K562 (cell line): ENCODE data around the gene NTN4. TPM values are rescaled to one million over a fixed set of nuclear protein-coding genes. Genes with fewer than 3 reads are reported as not detected.

ENCODE experiments used
- ATAC-seq: fragments of 200-7000 bp; cut with Tn5 transposase; 3 replicates; pipeline ENCODE4 v1.9.1; 2020; ENCODE audit warnings: moderate library complexity
- BruUV-seq: library from RNA; stranded (reverse); fragments of 400-500 nt; replicated peaks from 2 replicates; lab custom pipeline; 2021; lab: Mats Ljungman, UMichigan
- CTCF ChIA-PET: fragments of 300-600 bp; formaldehyde crosslinking; extraction: SDS; loops from one replicate; lab custom pipeline; 2021; ENCODE audit warnings: low intra/inter-chr PET ratio; lab: Yijun Ruan, JAX
- POLR2A ChIA-PET: fragments of 300-600, 350-650 bp; sonication (Branson Sonifier 250); formaldehyde crosslinking; extraction: SDS; loops from one replicate; lab custom pipeline; 2021; ENCODE audit warnings: antibody characterized with exemption, inconsistent platforms; lab: Yijun Ruan, JAX
- DNase-seq, 4 experiments: peaks; one replicate each; pipeline versions ENCODE4 v3.0.0 to v3.0.0-alpha.2; 2011 to 2018; ENCODE audit warnings: low spot score in 3 of 4, mixed read lengths in 3 of 4; ENCODE audit errors: extremely low read depth in 1 of 4
- FAIRE-seq: peaks from 2 replicates; lab custom pipeline; 2011; peaks lifted over from hg19 to GRCh38; lab: Jason Lieb, UNC
- H2AFZ ChIP-seq: 2 replicates; pipeline ENCODE4 v1.6.0; 2011; ENCODE audit warnings: low read depth, low read length, control low read depth, inconsistent platforms
- H3K27ac ChIP-seq: fragments of 200-600 bp; 3 replicates; pipeline ENCODE4 v1.8.0; 2011; ENCODE audit warnings: low read depth, mild to moderate bottlenecking, control low read depth, inconsistent platforms, low read length, moderate library complexity, mixed read lengths; ENCODE audit errors: extremely low read depth
- H3K27me3 ChIP-seq, 2 experiments: fragments of 300-600 bp in 1 of 2; 2 replicates in 1 of 2; 3 replicates in 1 of 2; pipeline versions ENCODE4 v1.6.0 to v1.8.0; 2011; ENCODE audit warnings: inconsistent platforms in 2 of 2, low read length in 2 of 2, mild to moderate bottlenecking in 1 of 2, mixed read lengths in 1 of 2, moderate library complexity in 1 of 2; ENCODE audit not compliant: control insufficient read depth in 2 of 2, insufficient read depth in 2 of 2
- H3K36me3 ChIP-seq: fragments of 300-600 bp; 3 replicates; pipeline ENCODE4 v1.8.0; 2011; ENCODE audit warnings: mild to moderate bottlenecking, low read length, inconsistent platforms; ENCODE audit not compliant: control insufficient read depth, insufficient read depth
- H3K4me1 ChIP-seq, 2 experiments: fragments of 200-600 bp in 1 of 2; replicated peaks in 1 of 2; 2 replicates in 1 of 2; 3 replicates in 1 of 2; pipeline versions ENCODE4 v1.5.1 to v1.8.0; 2011; ENCODE audit warnings: inconsistent platforms in 2 of 2, low read length in 2 of 2, mild to moderate bottlenecking in 1 of 2, mixed read lengths in 1 of 2, moderate library complexity in 1 of 2; ENCODE audit not compliant: control insufficient read depth in 2 of 2, insufficient read depth in 2 of 2
- H3K4me2 ChIP-seq: 2 replicates; pipeline ENCODE4 v1.6.1; 2011; ENCODE audit warnings: low read length, control low read depth, inconsistent platforms, mixed read lengths; ENCODE audit not compliant: insufficient read depth
- H3K4me3 ChIP-seq: fragments of 200-600 bp; sonication (generic), shearing (Covaris generic); 2 replicates; pipeline ENCODE4 v1.5.1; 2016; ENCODE audit warnings: control low read depth, inconsistent platforms
- H3K79me2 ChIP-seq: fragments of 200-600 bp; 3 replicates; pipeline ENCODE4 v1.8.0; 2011; ENCODE audit warnings: low read length, inconsistent platforms; ENCODE audit not compliant: control insufficient read depth, insufficient read depth
- H3K9ac ChIP-seq, 2 experiments: 2 replicates each; pipeline versions ENCODE4 v1.6.0 to v1.6.1; 2011; ENCODE audit warnings: low read depth in 2 of 2, low read length in 2 of 2, control low read depth in 1 of 2, inconsistent platforms in 1 of 2, mild to moderate bottlenecking in 1 of 2, mixed read lengths in 1 of 2; ENCODE audit not compliant: insufficient read depth in 1 of 2
- H3K9me1 ChIP-seq: one replicate; pipeline ENCODE4 v1.6.0; 2011; ENCODE audit warnings: inconsistent platforms, mild to moderate bottlenecking, low read length, moderate library complexity; ENCODE audit not compliant: control insufficient read depth, insufficient read depth
- H3K9me3 ChIP-seq: replicated peaks from 2 replicates; pipeline ENCODE4 v1.5.1; 2011; ENCODE audit warnings: low read depth, low read length, inconsistent platforms; ENCODE audit not compliant: control insufficient read depth, insufficient read depth
- H4K20me1 ChIP-seq: replicated peaks from 2 replicates; pipeline ENCODE4 v1.6.1; 2011; ENCODE audit warnings: low read length, inconsistent platforms, mixed read lengths; ENCODE audit not compliant: control insufficient read depth, insufficient read depth
- KDM1A ChIP-seq, 2 experiments: fragments of 450-650 bp; IDR thresholded peaks; 2 replicates each; pipeline ENCODE4 v1.6.1; 2016; ENCODE audit warnings: mild to moderate bottlenecking in 2 of 2
- NEUROD1 ChIP-seq: fragments of 150-350 bp; IDR thresholded peaks from 2 replicates; pipeline ENCODE4 v1.6.1; 2014; ENCODE audit warnings: borderline replicate concordance, low read length, low read depth; ENCODE audit not compliant: partially characterized antibody
- PURB ChIP-seq: sonication (generic); formaldehyde crosslinking; IDR thresholded peaks from 2 replicates; pipeline ENCODE4 v1.9.0; 2021; ENCODE audit warnings: low read depth, mild to moderate bottlenecking, missing genetic modification reagents
- TEAD1 ChIP-seq, 2 experiments: fragments of 450-650 bp in 1 of 2; sonication (generic) in 1 of 2; formaldehyde crosslinking; IDR thresholded peaks; 2 replicates each; pipeline versions ENCODE4 v1.4.0 to v1.8.0; 2020 to 2022; ENCODE audit warnings: mild to moderate bottlenecking in 2 of 2, missing genetic modification reagents in 1 of 2
- ZNF184 ChIP-seq: sonication (generic); formaldehyde crosslinking; IDR thresholded peaks from 2 replicates; pipeline ENCODE4 v1.5.0; 2020; ENCODE audit warnings: missing genetic modification reagents
- WGBS: fragments of 100-300 bp; shearing (Covaris generic); methylation state at CpG from one replicate; pipeline ENCODE4 v1.1.6; 2016; ENCODE audit warnings: low coverage, mixed read lengths; ENCODE audit not compliant: insufficient coverage; ENCODE audit errors: missing lambda C conversion rate; 5-methylcytosine and 5-hydroxymethylcytosine counted together
- in situ Hi-C: fragments of 300-500 bp; cut with MboI; formaldehyde crosslinking; loops from 4 replicates; pipeline ENCODE4 v1.15.0; 2018; ENCODE audit warnings: inconsistent platforms, mixed read lengths
- intact Hi-C: fragments of 100-400 bp; cut with micrococcal nuclease; formaldehyde crosslinking; loops from 2 replicates; pipeline ENCODE4 v1.14.2; 2022
- polyA plus RNA-seq, 8 experiments: library from polyadenylated mRNA; depleted of rRNA in 4 of 8; stranded (reverse) in 5 of 8; unstranded in 3 of 8; fragments of >200 nt; fragmentation: Nextera tagmentation in 2 of 8; fragmentation: Illumina TruSeq in 1 of 8; extraction: Ambion mirVana in 2 of 8; extraction: Trizol in 1 of 8; gene quantifications; 2 replicates each; pipeline versions ENCODE4 v1.2.1 to v1.2.3, GENCODE V29; 2011 to 2014; ENCODE audit warnings: inconsistent platforms in 1 of 8, missing spikeins in 1 of 8
- total RNA-seq, 7 experiments: library from RNA; depleted of rRNA in 6 of 7; stranded (reverse); fragments of >200 nt in 6 of 7; fragmentation: Illumina TruSeq in 2 of 7; extraction: Trizol in 2 of 7; gene quantifications; 2 replicates each; pipeline versions ENCODE4 v1.2.1 to v1.2.3, GENCODE V29; 2011 to 2021; ENCODE audit warnings: low replicate concordance in 1 of 7
- TF ChIP-seq, protein P1 (sequence below): fragments of 250-450 bp; sonication (Bioruptor Pico); IDR thresholded peaks from 2 replicates; pipeline ENCODE4 v1.5.1; 2021; ENCODE audit warnings: mild to moderate bottlenecking
- TF ChIP-seq, protein P2 (sequence below): fragments of 450-650 bp; formaldehyde crosslinking; IDR thresholded peaks from 2 replicates; pipeline ENCODE4 v1.4.0; 2020; ENCODE audit warnings: mild to moderate bottlenecking, mixed read lengths

Gene NTN4
- total and polyA plus RNA-seq, 9 of the 15 experiments (the other 6 are each of a cell fraction or from before 2014, with no cell fraction given): 0.13 TPM; not detected in 8

- TF ChIP-seq, protein P1, sequence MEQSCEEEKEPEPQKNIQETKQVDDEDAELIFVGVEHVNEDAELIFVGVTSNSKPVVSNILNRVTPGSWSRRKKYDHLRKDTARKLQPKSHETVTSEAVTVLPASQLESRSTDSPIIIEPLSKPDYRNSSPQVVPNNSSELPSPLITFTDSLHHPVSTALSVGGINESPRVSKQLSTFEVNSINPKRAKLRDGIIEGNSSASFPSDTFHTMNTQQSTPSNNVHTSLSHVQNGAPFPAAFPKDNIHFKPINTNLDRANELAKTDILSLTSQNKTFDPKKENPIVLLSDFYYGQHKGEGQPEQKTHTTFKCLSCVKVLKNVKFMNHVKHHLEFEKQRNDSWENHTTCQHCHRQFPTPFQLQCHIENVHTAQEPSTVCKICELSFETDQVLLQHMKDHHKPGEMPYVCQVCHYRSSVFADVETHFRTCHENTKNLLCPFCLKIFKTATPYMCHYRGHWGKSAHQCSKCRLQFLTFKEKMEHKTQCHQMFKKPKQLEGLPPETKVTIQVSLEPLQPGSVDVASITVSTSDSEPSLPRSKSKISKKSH: no peak
- TF ChIP-seq KDM1A (IDR thresholded peaks at IDR 0.05): peak; percentile 37 to 44; a peak in 3 of 4 replicates
Measured at GRCh38 chr12:95796225-95796981, 5.8 kb upstream of the NTN4 start (continued).

GRCh38 chr12:95790917-95791849 is 619 bp upstream of the NTN4 start:
- BruUV-seq: no TSS peak

More at GRCh38 chr12:95790917-95791849, 619 bp upstream of the NTN4 start:
- H3K9me1 ChIP-seq: no peaks in the 10 kb centered on the region
- POLR2A ChIA-PET: no interaction called here
- FAIRE-seq (peak; percentile 26), DNase-seq (no peak), ATAC-seq (no peak)
- H3K36me3 ChIP-seq: no peaks in the 10 kb centered on the region
- no peaks in the 10 kb centered on the region for H3K79me2 ChIP-seq
- no peaks in the 10 kb centered on the region for H4K20me1 ChIP-seq
- H3K27me3 ChIP-seq: peaks cover 28 to 32% of the 10 kb centered on the region in 2 experiments
- TF ChIP-seq ZNF184 (CRISPR knock-in tag) (no peak), TEAD1 (CRISPR knock-in tag; IDR thresholded peaks at IDR 0.05) (no peak), NEUROD1 (no peak), PURB (no peak)
- TF ChIP-seq, protein P2, sequence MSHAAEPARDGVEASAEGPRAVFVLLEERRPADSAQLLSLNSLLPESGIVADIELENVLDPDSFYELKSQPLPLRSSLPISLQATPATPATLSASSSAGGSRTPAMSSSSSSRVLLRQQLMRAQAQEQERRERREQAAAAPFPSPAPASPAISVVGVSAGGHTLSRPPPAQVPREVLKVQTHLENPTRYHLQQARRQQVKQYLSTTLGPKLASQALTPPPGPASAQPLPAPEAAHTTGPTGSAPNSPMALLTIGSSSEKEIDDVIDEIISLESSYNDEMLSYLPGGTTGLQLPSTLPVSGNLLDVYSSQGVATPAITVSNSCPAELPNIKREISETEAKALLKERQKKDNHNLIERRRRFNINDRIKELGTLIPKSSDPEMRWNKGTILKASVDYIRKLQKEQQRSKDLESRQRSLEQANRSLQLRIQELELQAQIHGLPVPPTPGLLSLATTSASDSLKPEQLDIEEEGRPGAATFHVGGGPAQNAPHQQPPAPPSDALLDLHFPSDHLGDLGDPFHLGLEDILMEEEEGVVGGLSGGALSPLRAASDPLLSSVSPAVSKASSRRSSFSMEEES (CRISPR knock-in tag): no peak
- in situ Hi-C loops (no loop called here), intact Hi-C loops (no loop called here)
- no peak overlapping the region for H3K9ac ChIP-seq
- H2AFZ ChIP-seq: no peak overlapping the region
- H3K4me3 ChIP-seq: no peak overlapping the region
- H3K27ac ChIP-seq: no peak overlapping the region
- H3K4me1 ChIP-seq: peaks cover 0 to 12% of the 10 kb centered on the region in 2 experiments; a peak in 1 of 5 replicates
- H3K4me2 ChIP-seq: no peak overlapping the region
- no peaks in the 10 kb centered on the region for H3K9me3 ChIP-seq
- 12% methylated on average over 31 of the region's 49 CpGs for WGBS
- CTCF ChIA-PET: no interaction called here
